HS-27A (cell line): ENCODE measurements around the gene SF3B3.
"Not testable (repeated sequence)": the region's sequence is repeated elsewhere in the genome, so short reads cannot be mapped to it uniquely, and the experiment has no call there.

ENCODE experiments used
- DNase-seq: peaks from one replicate; pipeline ENCODE4 v3.0.0-alpha.2; 2012; ENCODE audit warnings: low read depth, missing footprints

The SF3B3 gene

GRCh38 chr16:70568601-70569237, 45.1 kb downstream of the SF3B3 start:
- no peak for DNase-seq

- DNase-seq: no peak
Observed at GRCh38 chr16:70569752-70570151, 46.1 kb downstream of the SF3B3 start.

GRCh38 chr16:70570967-70571570, 47.5 kb downstream of the SF3B3 start:
- no peak for DNase-seq

- no peak for DNase-seq
Observed at GRCh38 chr16:70571623-70572022, 48.0 kb downstream of the SF3B3 start.

- DNase-seq: no peak
Observed at GRCh38 chr16:70572050-70572925, 48.7 kb downstream of the SF3B3 start.

GRCh38 chr16:70572926-70573270, 49.3 kb downstream of the SF3B3 start:
- DNase-seq: no peak

- peak; percentile 82 for DNase-seq
Observed at GRCh38 chr16:70573451-70574121, 50.0 kb downstream of the SF3B3 start.

- no peak for DNase-seq
Observed at GRCh38 chr16:70574595-70575271, 51.1 kb downstream of the SF3B3 start.

GRCh38 chr16:70575376-70575775, 51.8 kb downstream of the SF3B3 start:
- DNase-seq: no peak

- peak; percentile 59 for DNase-seq
Observed at GRCh38 chr16:70576431-70577255, 53.0 kb downstream of the SF3B3 start.

GRCh38 chr16:70577256-70577698, 53.7 kb downstream of the SF3B3 start:
- peak; percentile 93 for DNase-seq

GRCh38 chr16:70578035-70578434, 54.4 kb downstream of the SF3B3 start:
- DNase-seq: no peak

GRCh38 chr16:70579248-70579647, 55.6 kb downstream of the SF3B3 start:
- DNase-seq: no peak

- no peak for DNase-seq
Observed at GRCh38 chr16:70579648-70580630, 56.3 kb downstream of the SF3B3 start.

GRCh38 chr16:70582280-70582978, 58.8 kb downstream of the SF3B3 start:
- no peak for DNase-seq

GRCh38 chr16:70586731-70587130, 63.1 kb downstream of the SF3B3 start:
- no peak for DNase-seq

GRCh38 chr16:70588565-70588964, 64.9 kb downstream of the SF3B3 start:
- DNase-seq: no peak

- not testable (repeated sequence) for DNase-seq
Observed at GRCh38 chr16:70589416-70589815, 65.8 kb downstream of the SF3B3 start.

- no peak for DNase-seq
Observed at GRCh38 chr16:70589998-70590471, 66.4 kb downstream of the SF3B3 start.
